IPS DF 19.7 (cell line): ENCODE measurements around the gene CACNB2.

Experiments
- DNase-seq: peaks from one replicate; pipeline ENCODE4 v3.0.0-alpha.2; 2013; ENCODE audit warnings: low read depth, low spot score

Gene CACNB2

GRCh38 chr10:18446205-18446604 is 306.0 kb downstream of the CACNB2 start:
- no peak for DNase-seq

- no peak for DNase-seq
Measured at GRCh38 chr10:18449611-18450026, 309.4 kb downstream of the CACNB2 start.

- DNase-seq, result no peak
Measured at GRCh38 chr10:18450298-18450697, 310.1 kb downstream of the CACNB2 start.

DNA sequence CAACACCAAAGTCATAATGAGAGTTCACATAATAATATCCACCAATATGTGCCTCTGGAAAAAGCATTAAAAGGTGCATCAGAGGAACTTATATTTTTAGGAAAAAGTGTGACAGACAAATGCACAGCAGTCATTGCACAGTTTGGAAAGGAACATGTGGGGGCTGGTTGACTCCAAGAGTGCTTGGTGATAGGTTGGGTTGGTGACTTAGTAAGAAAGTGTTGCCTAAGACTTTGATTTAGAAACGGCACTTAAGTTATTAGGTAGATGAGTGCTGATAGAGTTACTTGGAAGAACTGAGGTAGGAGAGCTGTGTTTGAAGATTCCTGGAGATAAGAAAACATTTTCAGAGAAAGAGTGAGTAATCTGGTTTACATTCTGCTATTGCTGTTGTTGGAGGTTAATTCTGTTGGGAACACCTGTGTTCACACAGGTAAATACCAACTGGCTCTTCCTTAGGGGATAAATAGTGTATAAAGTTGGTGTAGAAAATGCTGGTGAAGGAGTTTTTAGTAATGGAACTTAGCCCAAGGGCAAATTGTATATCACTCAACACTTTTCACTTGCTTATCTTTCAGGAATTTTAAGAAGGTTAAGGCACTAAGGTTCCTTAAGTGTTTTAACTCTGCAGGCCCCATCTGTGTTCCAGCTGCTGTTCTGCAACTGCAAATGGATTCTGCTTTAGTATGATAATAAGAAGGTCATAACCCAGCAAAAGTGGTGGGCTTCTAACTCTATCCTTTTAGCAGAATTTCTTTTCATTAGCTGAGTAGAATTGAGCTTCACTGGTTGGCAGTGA is 315.1 kb downstream of the CACNB2 start:
- no peak for DNase-seq

GRCh38 chr10:18456984-18457383 is 316.8 kb downstream of the CACNB2 start:
- no peak for DNase-seq

GRCh38 chr10:18460032-18460431 is 319.8 kb downstream of the CACNB2 start:
- DNase-seq, result no peak

DNA sequence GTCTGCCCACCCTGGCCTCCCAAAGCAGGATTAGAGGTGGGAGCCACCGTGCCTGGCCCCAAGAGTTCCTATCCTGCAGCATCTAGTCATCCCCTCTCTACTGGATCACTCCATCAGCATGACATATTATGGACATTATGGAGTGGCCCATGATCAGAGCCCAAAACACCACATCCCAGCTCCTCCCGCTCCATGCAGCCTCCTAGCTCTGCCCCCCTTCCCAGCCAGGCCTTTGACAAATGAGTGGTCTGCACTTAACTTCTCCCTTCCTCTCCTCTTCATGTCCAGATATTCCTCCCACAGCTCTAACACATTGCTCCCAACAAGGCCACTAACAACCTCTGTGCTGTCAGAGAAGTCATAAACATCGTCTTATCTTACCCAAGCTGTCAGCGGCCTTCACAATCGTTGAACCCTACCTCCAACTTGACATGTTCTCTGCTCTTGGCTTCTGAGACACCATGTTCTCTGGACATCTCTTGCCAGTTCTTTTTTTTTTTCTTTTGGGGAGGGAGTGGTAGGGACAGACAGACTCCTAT is 323.5 kb downstream of the CACNB2 start:
- DNase-seq, result no peak

GRCh38 chr10:18469125-18469524 is 328.9 kb downstream of the CACNB2 start:
- DNase-seq, result no peak

DNA sequence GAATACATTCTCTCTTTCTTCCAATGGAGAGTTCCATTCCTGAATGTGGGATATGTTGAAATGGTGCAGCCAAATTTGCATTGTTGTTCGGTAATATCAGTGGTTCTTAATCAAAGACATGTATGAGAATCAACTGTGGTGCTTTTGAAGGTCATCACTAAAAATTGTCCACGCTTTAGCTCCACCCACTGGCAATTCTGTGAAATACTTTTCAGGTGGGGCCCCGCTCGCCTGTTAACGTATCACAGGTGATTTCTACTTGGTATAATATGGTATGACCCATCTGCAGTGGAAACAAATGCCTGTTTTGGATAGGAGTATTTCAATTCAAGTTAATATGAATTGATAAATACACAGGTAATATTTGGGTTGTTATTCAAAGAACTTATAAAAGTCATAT is 332.8 kb downstream of the CACNB2 start:
- no peak for DNase-seq

GRCh38 chr10:18473424-18474117 is 333.3 kb downstream of the CACNB2 start:
- no peak for DNase-seq

GRCh38 chr10:18474118-18474455 is 333.9 kb downstream of the CACNB2 start:
- no peak for DNase-seq

DNA sequence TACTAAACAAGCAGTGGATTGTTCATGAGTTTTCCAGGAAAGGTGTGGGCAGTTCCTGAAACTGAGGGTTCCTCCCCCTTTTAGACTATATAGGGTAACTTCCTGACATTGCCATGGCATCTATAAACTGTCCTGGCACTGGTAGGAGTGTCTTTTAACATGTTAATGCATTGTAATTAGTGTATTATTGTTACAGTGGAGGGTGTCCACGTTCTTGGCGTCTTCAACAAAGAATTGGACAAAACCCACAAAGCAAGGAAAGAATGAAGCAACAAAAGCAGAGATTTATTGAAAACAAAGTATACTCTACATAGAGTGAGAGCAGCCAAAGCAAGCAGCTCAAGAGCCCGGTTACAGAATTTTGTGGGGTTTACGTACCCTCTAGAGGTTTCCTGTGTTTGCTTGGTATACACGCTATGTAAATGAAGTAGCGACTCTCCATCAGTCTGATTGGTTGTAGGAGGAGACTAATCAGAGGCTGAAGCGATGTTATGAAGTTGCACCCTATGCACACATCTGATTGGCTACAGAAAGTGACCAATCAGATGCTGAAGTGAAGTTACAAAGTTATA is 335.9 kb downstream of the CACNB2 start:
- no peak for DNase-seq

- no peak for DNase-seq
Measured at GRCh38 chr10:18478354-18478753, 338.1 kb downstream of the CACNB2 start.

- no peak for DNase-seq
Measured at GRCh38 chr10:18479502-18479901, 339.3 kb downstream of the CACNB2 start.

GRCh38 chr10:18483516-18484186 is 343.4 kb downstream of the CACNB2 start:
- no peak for DNase-seq

DNA sequence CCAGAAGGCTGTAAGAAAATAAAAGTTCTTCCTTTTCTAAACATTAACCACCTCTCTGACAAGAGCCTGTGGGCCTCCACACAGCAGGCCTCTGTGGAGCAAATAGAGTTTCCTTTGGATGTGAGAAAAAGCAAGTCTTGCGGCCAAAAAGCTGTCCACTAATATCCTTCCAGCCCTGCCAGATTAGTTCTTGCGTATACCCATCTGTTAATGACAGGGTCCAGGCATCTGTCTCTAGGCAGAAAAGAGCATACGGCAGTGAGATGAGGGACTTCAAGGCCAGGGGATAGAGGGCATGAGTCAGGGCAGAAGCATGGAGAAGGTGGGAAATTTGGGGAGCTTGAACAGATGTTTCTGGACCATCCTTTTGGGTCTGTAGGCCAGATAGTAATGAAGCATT is 346.2 kb downstream of the CACNB2 start:
- no peak for DNase-seq

GRCh38 chr10:18490755-18491154 is 350.5 kb downstream of the CACNB2 start:
- no peak for DNase-seq

- DNase-seq, result no peak
Measured at GRCh38 chr10:18497806-18498369, 357.7 kb downstream of the CACNB2 start.

GRCh38 chr10:18498998-18499397 is 358.8 kb downstream of the CACNB2 start:
- no peak for DNase-seq

DNA sequence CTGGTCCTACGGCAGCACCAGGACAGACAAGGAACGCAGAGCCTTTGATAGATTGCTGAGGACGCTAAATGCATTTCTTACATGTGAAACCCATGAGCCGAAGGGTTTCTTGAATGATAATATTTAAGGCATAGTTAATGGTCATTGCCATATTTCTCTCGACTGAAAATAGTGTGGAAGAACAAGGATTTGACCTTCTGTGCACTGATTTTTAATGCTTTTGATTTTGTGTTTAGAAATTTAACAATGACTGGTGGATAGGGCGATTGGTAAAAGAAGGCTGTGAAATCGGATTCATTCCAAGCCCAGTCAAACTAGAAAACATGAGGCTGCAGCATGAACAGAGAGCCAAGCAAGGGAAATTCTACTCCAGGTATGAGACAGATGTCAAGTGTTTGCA is 360.4 kb downstream of the CACNB2 start:
- DNase-seq, result no peak

DNA sequence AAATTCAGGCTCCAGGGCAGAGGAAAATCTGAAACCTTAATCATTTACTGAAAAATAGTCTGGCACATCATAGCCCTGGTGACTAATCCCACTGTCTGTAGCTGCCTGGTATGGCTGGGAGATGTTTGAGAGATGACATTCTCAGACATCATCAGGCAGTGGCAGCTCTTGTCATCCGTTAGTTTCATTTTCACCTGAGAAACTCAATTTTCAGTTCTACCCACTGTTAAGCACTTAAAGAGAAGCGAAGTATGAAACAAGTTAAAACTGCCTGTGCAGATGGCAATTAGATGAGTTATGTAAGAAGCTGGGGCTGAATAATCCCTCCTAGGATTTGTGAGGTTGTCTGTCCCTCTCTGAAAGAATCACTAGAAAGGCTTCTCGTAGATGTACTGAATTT is 361.0 kb downstream of the CACNB2 start:
- no peak for DNase-seq

DNA sequence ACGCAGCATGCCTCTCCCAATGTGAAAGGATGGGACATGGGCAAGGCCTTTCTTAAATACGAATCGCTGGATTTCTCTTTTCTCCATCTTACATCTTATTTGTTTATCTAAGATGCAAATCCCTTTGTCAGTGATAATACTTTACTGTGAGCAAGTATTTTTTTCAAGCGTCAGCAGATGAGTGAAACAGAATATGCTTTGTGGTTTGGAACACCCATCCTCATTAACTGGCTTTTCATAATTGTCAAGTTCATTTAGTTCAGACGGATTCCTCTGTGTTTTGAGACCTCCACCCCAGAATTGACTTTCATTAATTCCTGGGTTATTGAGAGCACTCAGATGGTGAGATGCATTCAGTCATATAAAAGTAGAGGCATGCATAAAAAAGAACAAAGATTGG is 361.4 kb downstream of the CACNB2 start:
- no peak for DNase-seq
